GM19023 (cell line): Measurements from ENCODE around the gene NAALADL2.
"Not testable (repeated sequence)": the region's sequence is repeated elsewhere in the genome, so short reads cannot be mapped to it uniquely, and the experiment has no call there.

ENCODE experiments used
- ATAC-seq: cut with Tn5 transposase; IDR thresholded peaks from one replicate; pipeline ENCODE4 v1.9.1; 2021; ENCODE audit warnings: mild to moderate bottlenecking, moderate library complexity; ENCODE audit not compliant: unreplicated experiment

The NAALADL2 gene

DNA sequence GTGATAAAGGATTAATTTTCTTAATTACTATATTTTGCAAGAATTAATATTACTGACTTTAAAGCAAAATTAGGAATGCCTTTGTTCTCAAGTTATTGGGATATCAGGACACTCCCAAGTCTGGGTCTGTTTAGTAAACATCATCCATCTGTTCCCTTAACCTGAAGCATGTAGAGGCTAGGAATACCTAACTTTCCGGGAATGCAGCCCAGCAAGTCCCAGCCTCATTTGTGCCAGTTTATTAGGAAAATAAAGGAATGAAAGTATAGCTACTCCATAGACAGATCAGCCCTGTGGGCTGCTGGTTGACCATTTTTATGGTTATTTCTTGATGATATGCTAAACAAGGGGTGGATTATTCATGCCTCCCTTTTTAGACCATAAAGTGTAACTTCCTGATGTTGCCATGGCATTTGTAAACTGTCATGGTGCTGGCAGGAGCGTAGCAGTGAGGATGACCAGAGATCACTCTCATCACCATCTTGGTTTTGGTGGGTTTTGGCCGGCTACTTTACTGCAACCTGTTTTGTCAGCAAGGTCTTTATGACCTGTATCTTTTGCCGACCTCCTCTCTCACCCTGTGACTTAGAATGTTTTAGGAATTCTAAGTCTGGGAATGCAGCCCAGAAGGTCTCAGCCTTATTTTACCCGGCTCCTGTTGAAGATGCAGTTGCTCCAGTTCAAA, 540.2 kb downstream of the NAALADL2 start:
- ATAC-seq = no peak

DNA sequence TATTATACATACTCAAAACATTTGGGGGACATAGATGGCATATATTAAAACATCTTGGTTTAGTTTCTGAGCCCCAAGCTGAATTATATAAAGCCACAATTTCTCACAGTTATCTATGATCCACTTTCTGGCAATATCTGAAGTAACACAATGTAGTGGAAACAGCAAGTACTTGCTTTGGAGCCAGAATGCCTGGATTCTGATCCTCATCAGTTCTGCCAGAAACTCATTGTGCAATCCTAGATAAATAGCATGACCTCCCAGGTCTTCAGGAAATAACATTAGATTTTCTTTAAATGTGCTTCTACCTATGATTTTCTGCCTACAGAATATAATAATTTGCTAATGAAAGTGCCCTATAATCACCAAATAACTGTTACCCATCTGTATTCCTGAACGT, 544.9 kb downstream of the NAALADL2 start:
- no peak for ATAC-seq

- ATAC-seq = no peak
Observed at GRCh38 chr3:175404621-175405020, 545.5 kb downstream of the NAALADL2 start.

- no peak for ATAC-seq
Observed at GRCh38 chr3:175410251-175410650, 551.1 kb downstream of the NAALADL2 start.

DNA sequence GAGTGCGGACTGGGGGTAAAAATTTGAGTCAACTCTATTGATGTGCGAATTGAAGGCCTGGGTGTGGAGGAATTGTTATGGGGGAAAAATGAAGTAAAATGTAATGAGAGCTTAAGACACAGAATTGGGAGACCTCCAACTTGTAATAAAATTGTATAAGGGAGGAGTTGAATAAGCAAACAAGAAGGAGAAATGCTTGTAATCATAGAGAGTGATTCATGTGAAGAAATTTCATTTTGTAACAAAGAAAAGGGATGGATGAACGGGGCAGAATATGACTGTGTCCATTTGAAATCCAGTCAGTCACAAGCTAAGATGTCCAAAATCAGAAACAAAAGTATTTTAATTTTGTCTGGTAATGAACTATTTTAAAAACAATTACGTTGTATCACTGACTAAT, 552.3 kb downstream of the NAALADL2 start:
- no peak for ATAC-seq

- no peak for ATAC-seq
Observed at GRCh38 chr3:175411946-175412345, 552.8 kb downstream of the NAALADL2 start.

GRCh38 chr3:175413926-175414325, 554.8 kb downstream of the NAALADL2 start:
- ATAC-seq = no peak

DNA sequence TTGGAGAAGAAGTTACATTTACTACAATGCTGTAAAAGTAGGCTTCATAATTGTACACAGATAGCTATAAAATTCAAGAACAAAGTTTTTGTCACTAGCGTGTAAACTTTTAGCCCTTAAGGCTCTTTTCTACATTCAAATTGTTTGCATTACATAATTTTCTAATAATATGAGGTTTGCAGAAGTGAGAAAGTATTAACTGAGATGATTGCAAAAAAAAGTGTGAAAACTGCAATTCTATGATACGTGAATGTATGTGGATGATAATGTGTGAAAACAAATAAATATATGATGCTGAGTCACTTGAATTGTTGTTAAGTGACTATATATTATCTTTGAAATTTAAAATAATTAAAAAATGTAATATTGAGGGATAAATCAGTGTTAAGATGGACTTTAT, 557.5 kb downstream of the NAALADL2 start:
- no peak for ATAC-seq

DNA sequence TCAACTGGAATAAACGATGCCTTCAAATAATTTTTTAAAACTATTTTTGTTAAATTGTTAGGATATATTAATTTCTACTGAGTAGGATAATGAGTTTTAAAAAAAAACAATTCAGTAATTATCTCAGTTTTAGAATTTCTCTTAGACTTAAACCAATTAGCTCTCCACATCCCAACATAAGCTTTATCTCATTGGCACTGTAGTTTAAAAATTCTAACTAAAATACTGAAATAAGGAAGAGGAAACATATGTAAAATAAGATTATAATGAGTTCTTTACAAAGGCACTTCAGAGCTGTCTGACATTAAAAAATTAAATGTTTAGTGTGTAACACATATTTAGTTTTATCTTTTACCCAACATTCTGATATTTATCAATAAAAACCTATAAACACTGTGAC, 558.3 kb downstream of the NAALADL2 start:
- no peak for ATAC-seq

GRCh38 chr3:175421902-175422301, 562.8 kb downstream of the NAALADL2 start:
- no peak for ATAC-seq

DNA sequence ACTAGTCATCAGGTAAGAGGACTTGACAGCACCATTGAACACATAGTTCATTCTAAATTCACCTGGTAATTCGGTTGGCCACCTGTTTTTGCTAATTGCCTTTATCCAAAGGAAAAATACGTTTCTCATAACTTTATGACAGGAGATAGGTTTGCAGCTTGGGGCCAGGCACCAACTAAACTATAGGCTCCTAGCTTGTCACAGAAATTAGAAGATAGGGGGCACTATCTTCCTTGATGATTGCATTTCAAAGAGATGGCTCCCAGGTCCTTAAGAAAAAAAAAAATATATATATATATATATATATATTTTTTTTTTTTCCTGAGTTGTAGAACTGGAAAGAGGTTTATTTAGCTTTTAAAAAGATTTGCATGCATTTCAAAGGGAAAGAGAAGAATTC, 563.6 kb downstream of the NAALADL2 start:
- ATAC-seq = no peak

GRCh38 chr3:175423848-175424247, 564.7 kb downstream of the NAALADL2 start:
- ATAC-seq = not testable (repeated sequence)

GRCh38 chr3:175426805-175427204, 567.7 kb downstream of the NAALADL2 start:
- ATAC-seq = no peak

DNA sequence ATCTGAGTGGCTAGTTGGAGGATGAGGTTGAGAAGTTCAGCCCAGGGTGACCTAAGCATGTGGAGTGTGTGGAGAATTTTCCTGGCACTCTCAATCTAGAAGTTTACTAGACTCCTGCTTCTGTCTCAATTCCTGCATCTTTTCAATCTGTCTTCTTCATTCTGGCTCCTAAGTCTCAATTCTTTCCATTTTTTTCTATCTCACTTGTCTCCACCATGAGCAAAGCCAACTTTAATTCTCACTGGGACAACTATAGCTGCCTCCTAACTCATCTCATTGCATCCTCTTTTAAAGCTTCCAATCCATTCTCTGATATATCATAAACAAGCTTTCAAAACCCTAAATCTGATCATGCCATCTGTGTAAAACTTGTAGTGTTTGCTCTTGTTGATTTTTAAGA, 569.3 kb downstream of the NAALADL2 start:
- no peak for ATAC-seq

DNA sequence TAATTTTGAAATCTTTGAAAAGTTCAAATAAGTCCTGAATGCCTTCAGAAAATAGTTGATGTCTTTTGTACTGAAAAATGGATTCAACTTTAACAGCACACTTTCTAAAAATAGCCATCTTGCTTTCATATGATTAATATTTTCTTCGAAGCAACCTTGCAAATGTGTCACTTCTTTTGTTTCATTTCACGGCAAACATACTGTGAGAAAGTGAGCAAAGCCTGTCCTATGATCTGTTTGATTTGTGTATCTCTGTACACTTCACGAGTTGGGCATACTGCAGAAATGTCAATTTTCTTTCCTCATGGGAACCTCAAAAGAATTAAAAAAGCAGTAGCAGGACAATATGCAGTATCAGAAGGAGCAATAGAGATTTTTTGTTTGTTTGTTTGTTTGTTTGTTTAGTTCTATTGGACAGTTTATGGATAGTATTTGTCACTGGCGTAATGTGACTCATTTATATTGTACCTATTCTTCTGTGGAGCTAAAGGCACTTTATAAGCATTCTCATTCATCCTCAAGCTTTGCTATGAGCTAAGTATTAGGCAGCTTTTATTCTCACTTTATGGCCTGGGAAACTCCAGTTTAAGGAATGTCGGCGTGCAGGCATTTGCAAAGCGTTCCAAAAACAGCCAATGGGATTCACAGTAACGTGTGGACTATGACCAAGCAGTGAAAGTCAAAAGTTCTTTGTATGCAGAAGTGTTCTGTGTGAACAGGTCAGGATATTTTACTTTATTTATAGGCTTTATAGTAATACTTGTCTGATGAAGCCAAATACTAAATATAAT, 572.0 kb downstream of the NAALADL2 start:
- no peak for ATAC-seq

DNA sequence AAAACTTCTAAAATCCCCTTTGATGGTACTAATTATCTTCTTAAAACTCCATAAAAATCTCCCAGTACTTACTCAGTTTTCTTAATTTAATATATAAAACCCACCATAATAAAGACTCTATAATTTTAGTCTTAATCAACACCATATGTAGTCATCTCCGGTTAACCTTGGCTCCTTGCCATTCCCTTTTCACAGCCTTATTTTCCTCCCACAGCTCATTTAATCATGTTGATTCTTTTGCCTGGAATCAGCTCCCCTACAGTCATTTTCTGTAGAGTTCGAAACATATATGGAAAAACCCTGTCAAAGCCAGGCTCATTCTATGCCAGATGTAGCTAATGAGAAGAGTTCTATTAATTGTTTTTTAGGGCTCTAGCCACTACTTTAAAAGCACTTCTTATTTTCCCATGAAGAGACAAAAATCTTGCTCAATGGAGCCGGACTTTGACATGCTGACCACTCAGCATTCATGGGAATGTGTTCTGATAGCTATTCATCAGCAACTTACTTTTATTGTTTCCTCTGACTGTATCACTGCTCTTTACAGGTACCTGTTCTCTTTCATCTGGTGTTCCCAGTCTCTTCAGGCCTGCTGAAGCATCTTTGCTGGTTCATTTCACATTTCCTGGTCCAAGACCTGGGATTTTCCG, 573.4 kb downstream of the NAALADL2 start:
- no peak for ATAC-seq

- ATAC-seq = no peak
Observed at GRCh38 chr3:175433026-175433674, 574.0 kb downstream of the NAALADL2 start.

DNA sequence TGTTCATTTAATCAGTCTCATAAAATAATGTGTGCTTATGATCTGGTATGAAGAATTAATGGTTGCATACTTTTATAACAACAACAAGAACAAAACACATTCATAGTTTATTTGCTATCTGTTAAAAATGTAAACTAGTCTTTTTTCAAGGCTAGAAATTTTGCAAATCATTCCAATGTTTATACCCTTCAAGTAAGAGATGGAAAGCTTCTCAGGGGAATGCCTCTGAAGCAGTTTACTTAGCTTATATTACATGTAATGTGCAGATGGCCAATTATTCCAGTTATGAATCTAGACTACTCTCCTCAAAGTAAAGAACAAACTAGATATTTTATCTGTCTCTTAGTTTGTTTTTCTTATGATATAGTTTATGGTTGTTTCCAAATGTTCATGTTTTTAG, 575.4 kb downstream of the NAALADL2 start:
- ATAC-seq = no peak

DNA sequence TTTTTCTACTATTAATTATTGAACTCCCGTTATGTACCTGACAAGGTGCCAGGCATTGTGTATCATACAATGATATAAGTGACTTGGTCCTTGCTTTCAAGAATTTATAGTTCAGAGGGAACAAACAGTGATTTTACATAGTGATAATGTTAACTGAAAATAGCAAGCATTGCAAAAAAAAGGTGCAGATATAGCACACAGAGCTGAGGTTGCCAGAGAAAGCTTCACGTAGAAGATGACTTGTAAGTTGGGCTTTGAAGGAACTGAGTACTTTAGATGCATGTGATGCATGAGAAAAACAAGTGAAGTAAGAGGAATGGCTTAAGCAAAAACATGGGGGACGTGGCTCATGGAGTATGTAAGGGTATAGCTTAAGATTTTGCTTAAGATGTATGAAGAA, 584.5 kb downstream of the NAALADL2 start:
- ATAC-seq = no peak

- no peak for ATAC-seq
Observed at GRCh38 chr3:175445741-175446140, 586.6 kb downstream of the NAALADL2 start.

DNA sequence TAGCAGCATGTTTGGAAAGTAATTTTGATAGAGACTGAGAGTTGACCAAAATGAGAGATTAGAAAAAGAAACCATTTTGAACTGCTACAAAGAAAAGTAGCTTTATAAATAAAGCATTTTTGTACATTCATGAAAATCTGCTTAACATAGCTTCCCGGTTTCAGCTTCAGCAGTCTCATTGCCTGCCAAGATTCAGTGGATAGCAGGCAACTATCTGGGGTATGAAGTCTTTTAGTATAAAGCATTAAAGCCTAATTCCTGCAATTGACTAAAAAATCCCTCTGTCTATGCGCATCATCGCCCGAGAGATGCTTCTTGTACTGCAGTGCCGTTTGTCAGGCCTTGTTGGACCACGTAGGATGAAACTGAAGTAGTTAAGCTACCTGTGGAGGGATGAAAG, 588.4 kb downstream of the NAALADL2 start:
- no peak for ATAC-seq
